IMR-90 (cell line): ENCODE data around the gene GIT2. TPM values are rescaled to one million over a fixed set of nuclear protein-coding genes. Genes with fewer than 3 reads are reported as not detected.

Experiments used
- ATAC-seq: fragments of 200-7000 bp; cut with Tn5 transposase; 2 replicates; pipeline ENCODE4 v1.9.1; 2020; ENCODE audit warnings: low read depth, mild to moderate bottlenecking, moderate library complexity
- BruUV-seq: library from RNA; stranded (reverse); fragments of 400-500 nt; replicated peaks from 2 replicates; lab custom pipeline; 2021; lab: Mats Ljungman, UMichigan
- CTCF ChIA-PET: fragments of 300-600 bp; formaldehyde crosslinking; extraction: SDS; loops from one replicate; lab custom pipeline; 2021; ENCODE audit warnings: antibody characterized with exemption; lab: Yijun Ruan, JAX
- POLR2A ChIA-PET: fragments of 300-600 bp; sonication (Branson Sonifier 250); formaldehyde crosslinking; loops from one replicate; lab custom pipeline; 2022; ENCODE audit warnings: antibody characterized with exemption; ENCODE audit not compliant: unreplicated experiment; lab: Charles Lee
- DNase-seq: peaks from one replicate; pipeline ENCODE4 v3.0.0; 2013
- H2AFZ ChIP-seq: replicated peaks from 2 replicates; pipeline ENCODE3; 2013; ENCODE audit warnings: low read length, mild to moderate bottlenecking; ENCODE audit not compliant: poor library complexity
- H2AK5ac ChIP-seq: 2 replicates; pipeline ENCODE4 v1.6.1; 2013; ENCODE audit warnings: low read depth, low read length, inconsistent platforms
- H2AK9ac ChIP-seq: replicated peaks from 2 replicates; pipeline ENCODE3; 2013; ENCODE audit warnings: mild to moderate bottlenecking, low read depth, low read length, moderate library complexity; ENCODE audit not compliant: poor library complexity
- H2BK120ac ChIP-seq: 2 replicates; pipeline ENCODE4 v1.6.1; 2013; ENCODE audit warnings: low read depth, low read length, inconsistent platforms
- H2BK15ac ChIP-seq: 3 replicates; pipeline ENCODE4 v1.6.1; 2013; ENCODE audit warnings: low read depth, low read length, inconsistent platforms
- H2BK20ac ChIP-seq: 2 replicates; pipeline ENCODE4 v1.6.1; 2013; ENCODE audit warnings: low read depth, mild to moderate bottlenecking, inconsistent platforms, low read length, moderate library complexity
- H2BK5ac ChIP-seq: 2 replicates; pipeline ENCODE4 v1.6.1; 2013; ENCODE audit warnings: mild to moderate bottlenecking, low read depth, low read length, inconsistent platforms; ENCODE audit not compliant: poor library complexity, severe bottlenecking
- H3K14ac ChIP-seq: replicated peaks from 2 replicates; pipeline ENCODE4 v1.6.1; 2013; ENCODE audit warnings: low read depth, low read length, inconsistent platforms
- H3K18ac ChIP-seq: 2 replicates; pipeline ENCODE4 v1.6.1; 2013; ENCODE audit warnings: low read depth, low read length, control low read depth
- H3K23ac ChIP-seq: 2 replicates; pipeline ENCODE4 v1.6.1; 2013; ENCODE audit warnings: low read depth, low read length, inconsistent platforms
- H3K27ac ChIP-seq: 2 replicates; pipeline ENCODE4 v1.5.1; 2013; ENCODE audit warnings: mild to moderate bottlenecking, control low read depth, low read length; ENCODE audit not compliant: insufficient read depth
- H3K27me3 ChIP-seq: 2 replicates; pipeline ENCODE4 v1.6.1; 2013; ENCODE audit warnings: low read length; ENCODE audit not compliant: control insufficient read depth, insufficient read depth
- H3K36me3 ChIP-seq: 2 replicates; pipeline ENCODE4 v1.6.1; 2013; ENCODE audit warnings: low read length, mixed read lengths; ENCODE audit not compliant: control insufficient read depth, insufficient read depth
- H3K4ac ChIP-seq: 2 replicates; pipeline ENCODE4 v1.6.1; 2013; ENCODE audit warnings: low read depth, low read length, inconsistent platforms
- H3K4me1 ChIP-seq: 2 replicates; pipeline ENCODE4 v1.6.1; 2013; ENCODE audit warnings: low read length, mixed read lengths; ENCODE audit not compliant: control insufficient read depth, insufficient read depth
- H3K4me2 ChIP-seq: 2 replicates; pipeline ENCODE4 v1.6.1; 2013; ENCODE audit warnings: low read depth, mild to moderate bottlenecking, control low read depth, low read length, moderate library complexity
- H3K4me3 ChIP-seq: 2 replicates; pipeline ENCODE4 v1.5.1; 2013; ENCODE audit warnings: low read depth, mild to moderate bottlenecking, control low read depth, low read length, moderate library complexity; ENCODE audit not compliant: insufficient read depth
- H3K56ac ChIP-seq: 2 replicates; pipeline ENCODE4 v1.6.1; 2013; ENCODE audit warnings: low read length, inconsistent platforms; ENCODE audit not compliant: insufficient read depth; ENCODE audit errors: extremely low read depth
- H3K79me1 ChIP-seq, 2 experiments: 2 replicates each; pipeline ENCODE4 v1.6.1; 2013; ENCODE audit warnings: low read length in 2 of 2, inconsistent platforms in 1 of 2, low read depth in 1 of 2
- H3K9ac ChIP-seq: 2 replicates; pipeline ENCODE4 v1.6.1; 2013; ENCODE audit warnings: low read depth, low read length, control low read depth
- H3K9me1 ChIP-seq: 2 replicates; pipeline ENCODE4 v1.6.1; 2013; ENCODE audit warnings: low read length, inconsistent platforms; ENCODE audit not compliant: insufficient read depth
- H3K9me3 ChIP-seq: 2 replicates; pipeline ENCODE4 v1.6.1; 2013; ENCODE audit warnings: low read length; ENCODE audit not compliant: control insufficient read depth, insufficient read depth
- H4K20me1 ChIP-seq: 2 replicates; pipeline ENCODE4 v1.6.1; 2013; ENCODE audit warnings: low read length, inconsistent platforms; ENCODE audit not compliant: insufficient read depth
- H4K5ac ChIP-seq: 2 replicates; pipeline ENCODE4 v1.6.1; 2013; ENCODE audit warnings: mild to moderate bottlenecking, low read depth, low read length, control low read depth
- H4K8ac ChIP-seq, 2 experiments: 2 replicates each; pipeline ENCODE4 v1.6.1; 2013; ENCODE audit warnings: low read depth in 2 of 2, low read length in 2 of 2, control low read depth in 1 of 2, inconsistent platforms in 1 of 2
- H4K91ac ChIP-seq: 2 replicates; pipeline ENCODE4 v1.6.1; 2013; ENCODE audit warnings: low read depth, low read length, inconsistent platforms; ENCODE audit not compliant: insufficient read depth
- BHLHE40 ChIP-seq: fragments of 150-350 bp; IDR thresholded peaks from 2 replicates; pipeline ENCODE4 v1.6.1; 2016; ENCODE audit warnings: mild to moderate bottlenecking, low read depth, low read length
- CEBPB ChIP-seq: IDR thresholded peaks from 2 replicates; pipeline ENCODE4 v1.6.1; 2012; ENCODE audit warnings: low read depth, low read length, improper control_type of control experiment
- CHD1 ChIP-seq: IDR thresholded peaks from 2 replicates; pipeline ENCODE4 v1.6.1; 2012; ENCODE audit warnings: low read depth, low read length, improper control_type of control experiment
- FOS ChIP-seq: fragments of 150-350 bp; IDR thresholded peaks from 2 replicates; pipeline ENCODE4 v1.6.1; 2016; ENCODE audit warnings: low read depth, low read length
- MAFK ChIP-seq: IDR thresholded peaks from 2 replicates; pipeline ENCODE4 v1.6.1; 2012; ENCODE audit warnings: low read depth, low read length, improper control_type of control experiment
- MAZ ChIP-seq: IDR thresholded peaks from 2 replicates; pipeline ENCODE4 v1.6.1; 2012; ENCODE audit warnings: low read depth, mild to moderate bottlenecking, low read length, improper control_type of control experiment, moderate library complexity, borderline replicate concordance
- MXI1 ChIP-seq: IDR thresholded peaks from 2 replicates; pipeline ENCODE4 v1.6.1; 2012; ENCODE audit warnings: low read depth, mild to moderate bottlenecking, low read length, moderate library complexity, borderline replicate concordance
- NFE2L2 ChIP-seq: fragments of 150-350 bp; IDR thresholded peaks from 2 replicates; pipeline ENCODE4 v1.6.1; 2016; ENCODE audit warnings: low read depth, mild to moderate bottlenecking, low read length
- POLR2A ChIP-seq: IDR thresholded peaks from 2 replicates; pipeline ENCODE4 v1.6.1; 2012; ENCODE audit warnings: mild to moderate bottlenecking, low read depth, low read length
- RAD21 ChIP-seq: IDR thresholded peaks from 2 replicates; pipeline ENCODE4 v1.6.1; 2012; ENCODE audit warnings: low read length, improper control_type of control experiment
- RCOR1 ChIP-seq: IDR thresholded peaks from 2 replicates; pipeline ENCODE4 v1.6.1; 2012; ENCODE audit warnings: mild to moderate bottlenecking, low read length, improper control_type of control experiment; ENCODE audit not compliant: insufficient replicate concordance
- RFX5 ChIP-seq: IDR thresholded peaks from 2 replicates; pipeline ENCODE4 v1.8.0; 2012; ENCODE audit warnings: low read depth, mild to moderate bottlenecking, low read length, moderate library complexity
- SMC3 ChIP-seq: fragments of 150-350 bp; IDR thresholded peaks from 2 replicates; pipeline ENCODE4 v1.6.1; 2016; ENCODE audit warnings: low read depth, mild to moderate bottlenecking, antibody characterized with exemption, low read length, moderate library complexity
- WGBS, 2 experiments: methylation state at CpG; one replicate each; pipeline versions ENCODE4 v1.1.5 to v1.1.7; 2013; ENCODE audit warnings: missing lambda C conversion rate in 2 of 2; ENCODE audit not compliant: insufficient read length in 1 of 2; ENCODE audit errors: extremely low coverage in 2 of 2; 5-methylcytosine and 5-hydroxymethylcytosine counted together
- dilution Hi-C: fragments of 300-500 bp; cut with HindIII; formaldehyde crosslinking; loops from one replicate; pipeline ENCODE4 v1.14.3; 2018; ENCODE audit warnings: low sequenced_read_pairs; ENCODE audit not compliant: unreplicated experiment
- in situ Hi-C: fragments of 300-500 bp; cut with MboI; formaldehyde crosslinking; loops from 3 replicates; pipeline ENCODE4 v1.14.3; 2019; ENCODE audit warnings: low sequenced_read_pairs, inconsistent platforms, mixed read lengths
- intact Hi-C: fragments of 100-400 bp; cut with micrococcal nuclease; formaldehyde crosslinking; loops from 2 replicates; pipeline ENCODE4 v1.10.0; 2022
- polyA plus RNA-seq, 3 experiments: library from polyadenylated mRNA; depleted of rRNA; stranded (reverse); fragments of >200 nt; gene quantifications; 2 replicates each; pipeline ENCODE4 v1.2.3, GENCODE V29; 2012; ENCODE audit warnings: low replicate concordance in 1 of 3
- total RNA-seq: library from RNA; depleted of rRNA; stranded (reverse); fragments of >200 nt; gene quantifications from 2 replicates; pipeline ENCODE4 v1.2.3, GENCODE V29; 2012
- TF ChIP-seq, protein P1 (sequence below): fragments of 150-350 bp; IDR thresholded peaks from 2 replicates; pipeline ENCODE4 v1.6.1; 2016; ENCODE audit warnings: low read depth, mild to moderate bottlenecking, low read length, moderate library complexity, borderline replicate concordance
- TF ChIP-seq, protein P2 (sequence below): fragments of 150-350 bp; IDR thresholded peaks from 2 replicates; pipeline ENCODE4 v1.6.1; 2017; ENCODE audit warnings: mild to moderate bottlenecking, antibody characterized with exemption, low read length, low read depth
- TF ChIP-seq, protein P3 (sequence below): conservative IDR thresholded peaks from 2 replicates; pipeline ENCODE4 v1.5.1; 2012; ENCODE audit warnings: mild to moderate bottlenecking, low read depth, low read length, improper control_type of control experiment

The GIT2 gene
- total and polyA plus RNA-seq, 2 of the 4 experiments (the other 2 are of a cell fraction) = 48.0 to 71.9 TPM

DNA sequence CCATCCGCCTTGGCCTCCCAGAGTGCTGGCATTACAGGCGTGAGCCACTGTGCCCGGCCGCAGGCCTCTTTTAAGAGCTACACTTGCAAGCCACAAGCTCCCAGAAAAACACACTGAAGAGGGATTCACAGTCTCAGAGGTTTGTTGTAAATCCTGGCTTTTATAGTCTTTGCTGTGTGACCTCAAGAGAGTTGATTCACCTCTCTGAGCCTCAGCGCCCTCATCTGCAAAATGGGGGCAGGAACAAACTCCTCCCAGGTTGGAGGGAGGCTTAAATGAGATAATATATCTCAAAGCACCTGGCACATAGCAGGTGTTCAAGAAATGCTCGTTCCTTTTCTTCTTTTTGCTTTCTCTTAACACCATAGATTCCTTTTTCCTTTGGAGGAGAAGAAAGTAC lies 100.0 kb downstream of the GIT2 start:
- CTCF ChIA-PET = no interaction called here
- peaks cover 3% of the 10 kb centered on the region; the same call in 1 of the 2 replicates for H3K4me1 ChIP-seq
- H3K36me3 ChIP-seq = no peaks in the 10 kb centered on the region
- no peak overlapping the region for H3K9ac ChIP-seq
- no peak overlapping the region for H3K14ac ChIP-seq
- POLR2A ChIA-PET = no interaction called here
- no peak overlapping the region for H2AK5ac ChIP-seq
- intact Hi-C loops = no loop called here
- H3K4me3 ChIP-seq = no peak overlapping the region
- no peaks in the 10 kb centered on the region; the same call in 1 of the 2 replicates for H3K27me3 ChIP-seq
- no peak overlapping the region for H2AK9ac ChIP-seq
- no peak overlapping the region for H2BK15ac ChIP-seq
- no peak overlapping the region for H3K4me2 ChIP-seq
- no CpG with 5 or more reads among the region's 6 CpGs for WGBS, 2 experiments
- no peaks in the 10 kb centered on the region for H3K9me3 ChIP-seq
- no peak overlapping the region for H4K5ac ChIP-seq
- H3K4ac ChIP-seq = no peak overlapping the region
- H3K79me1 ChIP-seq = peaks cover 5 to 17% of the 10 kb centered on the region in 2 experiments
- TF ChIP-seq, protein P1, sequence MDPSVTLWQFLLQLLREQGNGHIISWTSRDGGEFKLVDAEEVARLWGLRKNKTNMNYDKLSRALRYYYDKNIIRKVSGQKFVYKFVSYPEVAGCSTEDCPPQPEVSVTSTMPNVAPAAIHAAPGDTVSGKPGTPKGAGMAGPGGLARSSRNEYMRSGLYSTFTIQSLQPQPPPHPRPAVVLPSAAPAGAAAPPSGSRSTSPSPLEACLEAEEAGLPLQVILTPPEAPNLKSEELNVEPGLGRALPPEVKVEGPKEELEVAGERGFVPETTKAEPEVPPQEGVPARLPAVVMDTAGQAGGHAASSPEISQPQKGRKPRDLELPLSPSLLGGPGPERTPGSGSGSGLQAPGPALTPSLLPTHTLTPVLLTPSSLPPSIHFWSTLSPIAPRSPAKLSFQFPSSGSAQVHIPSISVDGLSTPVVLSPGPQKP = no peak
- no peak for TF ChIP-seq RCOR1
- no peak for TF ChIP-seq MAFK
- TF ChIP-seq RAD21 = no peak
- TF ChIP-seq BHLHE40 = no peak
- no peak for TF ChIP-seq CHD1
- no peak for TF ChIP-seq POLR2A
- no peak for TF ChIP-seq MAZ
- no peak for TF ChIP-seq FOS
- TF ChIP-seq CEBPB = no peak
- TF ChIP-seq, protein P2, sequence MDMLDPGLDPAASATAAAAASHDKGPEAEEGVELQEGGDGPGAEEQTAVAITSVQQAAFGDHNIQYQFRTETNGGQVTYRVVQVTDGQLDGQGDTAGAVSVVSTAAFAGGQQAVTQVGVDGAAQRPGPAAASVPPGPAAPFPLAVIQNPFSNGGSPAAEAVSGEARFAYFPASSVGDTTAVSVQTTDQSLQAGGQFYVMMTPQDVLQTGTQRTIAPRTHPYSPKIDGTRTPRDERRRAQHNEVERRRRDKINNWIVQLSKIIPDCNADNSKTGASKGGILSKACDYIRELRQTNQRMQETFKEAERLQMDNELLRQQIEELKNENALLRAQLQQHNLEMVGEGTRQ = no peak
- no peak for TF ChIP-seq MXI1
- no peak for TF ChIP-seq NFE2L2
- TF ChIP-seq, protein P3, sequence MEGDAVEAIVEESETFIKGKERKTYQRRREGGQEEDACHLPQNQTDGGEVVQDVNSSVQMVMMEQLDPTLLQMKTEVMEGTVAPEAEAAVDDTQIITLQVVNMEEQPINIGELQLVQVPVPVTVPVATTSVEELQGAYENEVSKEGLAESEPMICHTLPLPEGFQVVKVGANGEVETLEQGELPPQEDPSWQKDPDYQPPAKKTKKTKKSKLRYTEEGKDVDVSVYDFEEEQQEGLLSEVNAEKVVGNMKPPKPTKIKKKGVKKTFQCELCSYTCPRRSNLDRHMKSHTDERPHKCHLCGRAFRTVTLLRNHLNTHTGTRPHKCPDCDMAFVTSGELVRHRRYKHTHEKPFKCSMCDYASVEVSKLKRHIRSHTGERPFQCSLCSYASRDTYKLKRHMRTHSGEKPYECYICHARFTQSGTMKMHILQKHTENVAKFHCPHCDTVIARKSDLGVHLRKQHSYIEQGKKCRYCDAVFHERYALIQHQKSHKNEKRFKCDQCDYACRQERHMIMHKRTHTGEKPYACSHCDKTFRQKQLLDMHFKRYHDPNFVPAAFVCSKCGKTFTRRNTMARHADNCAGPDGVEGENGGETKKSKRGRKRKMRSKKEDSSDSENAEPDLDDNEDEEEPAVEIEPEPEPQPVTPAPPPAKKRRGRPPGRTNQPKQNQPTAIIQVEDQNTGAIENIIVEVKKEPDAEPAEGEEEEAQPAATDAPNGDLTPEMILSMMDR = no peak
- TF ChIP-seq RFX5 = no peak
- no peak for TF ChIP-seq SMC3
- H2AFZ ChIP-seq = no peak overlapping the region
- H2BK5ac ChIP-seq = no peak overlapping the region
- H3K9me1 ChIP-seq = peaks cover 4% of the 10 kb centered on the region; the same call in 1 of the 2 replicates
- no peak overlapping the region for H2BK120ac ChIP-seq
- in situ Hi-C loops = no loop called here
- no TSS peak for BruUV-seq
- H2BK20ac ChIP-seq = no peak overlapping the region
- H4K20me1 ChIP-seq = no peaks in the 10 kb centered on the region
- no peak overlapping the region for H3K18ac ChIP-seq
- dilution Hi-C loops = no loop called here
- DNase-seq = no peak
- H4K8ac ChIP-seq = no peak overlapping the region
- H3K23ac ChIP-seq = no peak overlapping the region
- no peak for ATAC-seq
- H3K56ac ChIP-seq = no peak overlapping the region
- no peak overlapping the region for H3K27ac ChIP-seq
- no peak overlapping the region for H4K91ac ChIP-seq
